ACC112 (cell line): ENCODE results near the gene CRABP2.

Experiments used
- H2AFZ ChIP-seq: fragments of 200-600 bp; sonication (generic); one replicate; pipeline ENCODE4 v1.6.0; 2017; ENCODE audit warnings: antibody characterized with exemption, low read length; ENCODE audit not compliant: unreplicated experiment
- H3K27ac ChIP-seq: fragments of 200-600 bp; sonication (generic); 2 replicates; pipeline ENCODE4 v1.5.1; 2014; ENCODE audit warnings: low read depth, mild to moderate bottlenecking, antibody characterized with exemption, low read length, moderate library complexity
- H3K27me3 ChIP-seq: fragments of 200-600 bp; sonication (generic); 2 replicates; pipeline ENCODE4 v1.6.1; 2014; ENCODE audit warnings: mild to moderate bottlenecking, antibody characterized with exemption, low read length, moderate library complexity, mixed read lengths; ENCODE audit not compliant: insufficient read depth
- H3K36me3 ChIP-seq: fragments of 200-600 bp; sonication (generic); 2 replicates; pipeline ENCODE4 v1.6.1; 2016; ENCODE audit warnings: mild to moderate bottlenecking, antibody characterized with exemption, low read length, moderate library complexity, mixed read lengths; ENCODE audit not compliant: insufficient read depth
- H3K4me1 ChIP-seq: fragments of 200-600 bp; sonication (generic); one replicate; pipeline ENCODE4 v1.6.1; 2016; ENCODE audit warnings: low read length, mixed read lengths; ENCODE audit not compliant: insufficient read depth, unreplicated experiment, control insufficient read depth
- H3K4me3 ChIP-seq: fragments of 200-600 bp; sonication (generic); 2 replicates; pipeline ENCODE4 v1.5.1; 2014; ENCODE audit warnings: mild to moderate bottlenecking, low read depth, low read length
- H3K79me2 ChIP-seq: fragments of 200-600 bp; sonication (generic); one replicate; pipeline ENCODE4 v1.6.0; 2016; ENCODE audit warnings: low read length; ENCODE audit not compliant: control insufficient read depth, unreplicated experiment, insufficient read depth

CRABP2 gene

GRCh38 chr1:156675210-156676113, 29.9 kb downstream of the CRABP2 start:
- Histone ChIP-seq H3K4me1 (peaks cover 7% of the 10 kb centered on the region), H3K27me3 (peaks cover 4% of the 10 kb centered on the region; the same call in 1 of the 2 replicates), H3K27ac (no peak overlapping the region), H3K79me2 (peaks cover 6% of the 10 kb centered on the region), H3K4me3 (peak overlapping the region; percentile 91), H2AFZ (no peak overlapping the region), H3K36me3 (no peaks in the 10 kb centered on the region)

GRCh38 chr1:156673387-156674121, 31.8 kb downstream of the CRABP2 start:
- H2AFZ ChIP-seq, result no peak overlapping the region
- no peaks in the 10 kb centered on the region for H3K36me3 ChIP-seq
- no peak overlapping the region for H3K4me3 ChIP-seq
- no peak overlapping the region for H3K27ac ChIP-seq
- peaks cover 7% of the 10 kb centered on the region for H3K4me1 ChIP-seq
- H3K79me2 ChIP-seq, result peaks cover 6% of the 10 kb centered on the region
- H3K27me3 ChIP-seq, result no peaks in the 10 kb centered on the region

- no peaks in the 10 kb centered on the region for H3K27me3 ChIP-seq
- peaks cover 6% of the 10 kb centered on the region for H3K79me2 ChIP-seq
- H3K36me3 ChIP-seq, result no peaks in the 10 kb centered on the region
- H3K27ac ChIP-seq, result no peak overlapping the region
- H3K4me3 ChIP-seq, result no peak overlapping the region
- H2AFZ ChIP-seq, result no peak overlapping the region
- H3K4me1 ChIP-seq, result peaks cover 4% of the 10 kb centered on the region
Measured at GRCh38 chr1:156671804-156672203, 33.6 kb downstream of the CRABP2 start.

GRCh38 chr1:156670791-156671190, 34.6 kb downstream of the CRABP2 start:
- Histone ChIP-seq H3K4me1 (peaks cover 4% of the 10 kb centered on the region), H3K79me2 (peaks cover 3% of the 10 kb centered on the region), H3K4me3 (no peak overlapping the region), H3K27ac (no peak overlapping the region), H3K27me3 (no peaks in the 10 kb centered on the region), H3K36me3 (no peaks in the 10 kb centered on the region), H2AFZ (no peak overlapping the region)

GRCh38 chr1:156670359-156670758, 35.0 kb downstream of the CRABP2 start:
- Histone ChIP-seq H2AFZ (no peak overlapping the region), H3K27me3 (no peaks in the 10 kb centered on the region), H3K79me2 (no peaks in the 10 kb centered on the region), H3K4me1 (peaks cover 3% of the 10 kb centered on the region), H3K27ac (no peak overlapping the region), H3K4me3 (no peak overlapping the region), H3K36me3 (no peaks in the 10 kb centered on the region)

- Histone ChIP-seq H3K79me2 (no peaks in the 10 kb centered on the region), H3K27ac (no peak overlapping the region), H3K4me3 (no peak overlapping the region), H3K27me3 (no peaks in the 10 kb centered on the region), H2AFZ (no peak overlapping the region), H3K36me3 (no peaks in the 10 kb centered on the region), H3K4me1 (peaks cover 1% of the 10 kb centered on the region)
Measured at GRCh38 chr1:156669794-156670193, 35.6 kb downstream of the CRABP2 start.

- no peak overlapping the region for H3K4me3 ChIP-seq
- peaks cover 8% of the 10 kb centered on the region for H3K4me1 ChIP-seq
- H3K27me3 ChIP-seq, result no peaks in the 10 kb centered on the region
- no peak overlapping the region for H2AFZ ChIP-seq
- H3K36me3 ChIP-seq, result no peaks in the 10 kb centered on the region
- no peaks in the 10 kb centered on the region for H3K79me2 ChIP-seq
- H3K27ac ChIP-seq, result no peak overlapping the region
Measured at GRCh38 chr1:156668801-156669637, 36.4 kb downstream of the CRABP2 start.

GRCh38 chr1:156667968-156668709, 37.2 kb downstream of the CRABP2 start:
- Histone ChIP-seq H2AFZ (no peak overlapping the region), H3K36me3 (no peaks in the 10 kb centered on the region), H3K79me2 (no peaks in the 10 kb centered on the region), H3K4me3 (no peak overlapping the region), H3K27ac (no peak overlapping the region), H3K27me3 (no peaks in the 10 kb centered on the region), H3K4me1 (peaks cover 13% of the 10 kb centered on the region)

- no peak overlapping the region for H3K27ac ChIP-seq
Measured at GRCh38 chr1:156667610-156667967, 37.8 kb downstream of the CRABP2 start.

More at GRCh38 chr1:156667610-156667967, 37.8 kb downstream of the CRABP2 start:
- H3K36me3 ChIP-seq, result no peaks in the 10 kb centered on the region
- no peaks in the 10 kb centered on the region for H3K27me3 ChIP-seq
- no peaks in the 10 kb centered on the region for H3K79me2 ChIP-seq
- H3K4me3 ChIP-seq, result no peak overlapping the region
- H2AFZ ChIP-seq, result no peak overlapping the region
- H3K4me1 ChIP-seq, result peaks cover 18% of the 10 kb centered on the region
